ENCODE results near the gene LTBP1. TPM values are rescaled to one million over a fixed set of nuclear protein-coding genes. Genes with fewer than 3 reads are reported as not detected.

LTBP1 gene
- total RNA-seq, 1 donor from 2014 or later, result 327 TPM

- H3K27ac Mint-ChIP-seq (ENCODE audit: unreplicated experiment), result no peak overlapping the region
- peaks cover 6% of the 10 kb centered on the region for H3K36me3 Mint-ChIP-seq (ENCODE audit: low read depth, unreplicated experiment)
- H3K9me3 Mint-ChIP-seq (ENCODE audit: unreplicated experiment), result no peaks in the 10 kb centered on the region
- peaks cover 26% of the 10 kb centered on the region for H3K4me1 Mint-ChIP-seq (ENCODE audit: unreplicated experiment)
- H3K27me3 Mint-ChIP-seq (ENCODE audit: unreplicated experiment), result peaks cover 3% of the 10 kb centered on the region
- H3K4me3 Mint-ChIP-seq (ENCODE audit: unreplicated experiment), result no peak overlapping the region
- no peak for DNase-seq (ENCODE audit: low spot score)
- no peak for TF ChIP-seq CTCF (IDR thresholded peaks at IDR 0.05; ENCODE audit: unreplicated experiment)
Observed at GRCh38 chr2:32945286-32945685, 1.5 kb upstream of the LTBP1 start.

GRCh38 chr2:32947076-32947483 is 327 bp downstream of the LTBP1 start:
- DNase-seq (ENCODE audit: low spot score), result peak; percentile 30
- Mint-ChIP-seq H3K27me3 (ENCODE audit: unreplicated experiment) (peaks cover 3% of the 10 kb centered on the region), H3K36me3 (ENCODE audit: low read depth, unreplicated experiment) (peaks cover 10% of the 10 kb centered on the region), H3K4me1 (ENCODE audit: unreplicated experiment) (peaks cover 37% of the 10 kb centered on the region), H3K4me3 (ENCODE audit: unreplicated experiment) (no peak overlapping the region), H3K9me3 (ENCODE audit: unreplicated experiment) (no peaks in the 10 kb centered on the region), H3K27ac (ENCODE audit: unreplicated experiment) (no peak overlapping the region)
- no peak for TF ChIP-seq CTCF (IDR thresholded peaks at IDR 0.05; ENCODE audit: unreplicated experiment)

GRCh38 chr2:32947484-32948143 is 861 bp downstream of the LTBP1 start:
- TF ChIP-seq CTCF (IDR thresholded peaks at IDR 0.05; ENCODE audit: unreplicated experiment), result no peak
- peak overlapping the region; percentile 96 for H3K4me3 Mint-ChIP-seq (ENCODE audit: unreplicated experiment)
- H3K27me3 Mint-ChIP-seq (ENCODE audit: unreplicated experiment), result peaks cover 3% of the 10 kb centered on the region
- H3K36me3 Mint-ChIP-seq (ENCODE audit: low read depth, unreplicated experiment), result peaks cover 14% of the 10 kb centered on the region
- peaks cover 33% of the 10 kb centered on the region for H3K4me1 Mint-ChIP-seq (ENCODE audit: unreplicated experiment)
- no peaks in the 10 kb centered on the region for H3K9me3 Mint-ChIP-seq (ENCODE audit: unreplicated experiment)
- peak; percentile 46 for DNase-seq (ENCODE audit: low spot score)
- no peak overlapping the region for H3K27ac Mint-ChIP-seq (ENCODE audit: unreplicated experiment)

- H3K36me3 Mint-ChIP-seq (ENCODE audit: low read depth, unreplicated experiment), result peaks cover 18% of the 10 kb centered on the region
- peak overlapping the region; percentile 49 for H3K27ac Mint-ChIP-seq (ENCODE audit: unreplicated experiment)
- DNase-seq (ENCODE audit: low spot score), result no peak
- no peaks in the 10 kb centered on the region for H3K9me3 Mint-ChIP-seq (ENCODE audit: unreplicated experiment)
- peaks cover 33% of the 10 kb centered on the region for H3K4me1 Mint-ChIP-seq (ENCODE audit: unreplicated experiment)
- TF ChIP-seq CTCF (IDR thresholded peaks at IDR 0.05; ENCODE audit: unreplicated experiment), result no peak
- peak overlapping the region; percentile 96 for H3K4me3 Mint-ChIP-seq (ENCODE audit: unreplicated experiment)
- peaks cover 3% of the 10 kb centered on the region for H3K27me3 Mint-ChIP-seq (ENCODE audit: unreplicated experiment)
Observed at GRCh38 chr2:32948266-32948665, 1.5 kb downstream of the LTBP1 start.

- Mint-ChIP-seq H3K27ac (ENCODE audit: unreplicated experiment) (no peak overlapping the region), H3K36me3 (ENCODE audit: low read depth, unreplicated experiment) (peaks cover 24% of the 10 kb centered on the region), H3K9me3 (ENCODE audit: unreplicated experiment) (no peaks in the 10 kb centered on the region), H3K27me3 (ENCODE audit: unreplicated experiment) (peaks cover 3% of the 10 kb centered on the region), H3K4me3 (ENCODE audit: unreplicated experiment) (peak overlapping the region; percentile 96), H3K4me1 (ENCODE audit: unreplicated experiment) (peaks cover 33% of the 10 kb centered on the region)
- DNase-seq (ENCODE audit: low spot score), result no peak
- no peak for TF ChIP-seq CTCF (IDR thresholded peaks at IDR 0.05; ENCODE audit: unreplicated experiment)
Observed at GRCh38 chr2:32949260-32949659, 2.5 kb downstream of the LTBP1 start.
